Gastroesophageal sphincter (tissue), 4 donors: ENCODE measurements around the gene MX2. TPM values are rescaled to one million over a fixed set of nuclear protein-coding genes. Genes with fewer than 3 reads are reported as not detected.
"Not testable (repeated sequence)": the region's sequence is repeated elsewhere in the genome, so short reads cannot be mapped to it uniquely, and the experiment has no call there.

ENCODE experiments used
- ATAC-seq: fragments of 150-250 bp; one replicate; pipeline ENCODE4 v1.9.1; 2016; ENCODE audit warnings: mild to moderate bottlenecking, moderate library complexity
- H3K27ac ChIP-seq, 4 donors: fragments of 200-600 bp; sonication (generic) in 3 of 4; 1 replicate in 3 of 4; 2 replicates in 1 of 4; pipeline ENCODE4 v1.5.1; 2016 to 2019
- H3K27me3 ChIP-seq: fragments of 200-600 bp; sonication (generic); one replicate; pipeline ENCODE4 v1.5.1; 2019
- H3K36me3 ChIP-seq, 2 donors: fragments of 200-600 bp; sonication (generic); one replicate each; pipeline ENCODE4 v1.5.1; 2019; ENCODE audit warnings: control low read depth in 1 of 2
- H3K4me1 ChIP-seq, 3 donors: fragments of 200-600 bp; sonication (generic); 1 replicate in 2 of 3; 2 replicates in 1 of 3; pipeline ENCODE4 v1.5.1; 2016 to 2019; ENCODE audit warnings: control low read depth in 2 of 3
- H3K4me3 ChIP-seq, 2 donors: fragments of 200-600 bp; sonication (generic); one replicate each; pipeline ENCODE4 v1.5.1; 2019; ENCODE audit warnings: mild to moderate bottlenecking in 1 of 2, moderate library complexity in 1 of 2
- H3K9me3 ChIP-seq, 3 donors: fragments of 200-600 bp; sonication (generic); one replicate each; pipeline ENCODE4 v1.5.1; 2017 to 2019; ENCODE audit warnings: control low read depth in 2 of 3
- CTCF ChIP-seq, 4 experiments: fragments of 200-600 bp in 2 of 4; fragments of 450-650 bp in 2 of 4; sonication (generic) in 1 of 4; IDR thresholded peaks; one replicate each; pipeline ENCODE4 v1.5.1; 2017 to 2019; ENCODE audit warnings: antibody characterized with exemption in 4 of 4, mild to moderate bottlenecking in 2 of 4, moderate library complexity in 2 of 4
- EP300 ChIP-seq: sonication (generic); formaldehyde crosslinking; IDR thresholded peaks from one replicate; pipeline ENCODE4 v1.6.1; 2017; ENCODE audit warnings: antibody characterized with exemption, mild to moderate bottlenecking
- POLR2A ChIP-seq, 2 donors: fragments of 450-650 bp; IDR thresholded peaks; one replicate each; pipeline ENCODE4 v1.6.1; 2017; ENCODE audit warnings: antibody characterized with exemption in 2 of 2, mild to moderate bottlenecking in 2 of 2, moderate library complexity in 1 of 2
- POLR2AphosphoS5 ChIP-seq: sonication (generic); formaldehyde crosslinking; IDR thresholded peaks from one replicate; pipeline ENCODE4 v1.6.1; 2017; ENCODE audit warnings: antibody characterized with exemption
- WGBS, 2 donors: methylation state at CpG; one replicate each; pipeline ENCODE4 v1.1.5; 2018; ENCODE audit warnings: low coverage in 1 of 2; 5-methylcytosine and 5-hydroxymethylcytosine counted together
- total RNA-seq, 4 donors: library from RNA; depleted of rRNA; stranded (reverse); fragments of >200 nt; gene quantifications; one replicate each; pipeline ENCODE4 v1.1.0, GENCODE V29; 2016

The MX2 gene
- total RNA-seq, 4 donors from 2014 or later: 7.3 to 16.3 (median 11.2) TPM

- peak overlapping the region; percentile 31 to 89 (median 86) for H3K27ac ChIP-seq
- ATAC-seq: peak; percentile 92
- H3K4me1 ChIP-seq: peaks cover 0 to 25% (median 0%) of the 10 kb centered on the region in 3 donors
- 0 to 7% methylated on average over 2 to 15 of the region's 54 CpGs for WGBS, 2 donors
- H3K9me3 ChIP-seq: no peaks in the 10 kb centered on the region
- peak overlapping the region; percentile 50 to 77 for H3K4me3 ChIP-seq
- no peaks in the 10 kb centered on the region for H3K27me3 ChIP-seq
- TF ChIP-seq POLR2AphosphoS5 (peak; percentile 71), CTCF (IDR thresholded peaks at IDR 0.05) (peak in 1 of 4 experiments; percentile 18), POLR2A (IDR thresholded peaks at IDR 0.05) (no peak), EP300 (no peak)
- H3K36me3 ChIP-seq: no peaks in the 10 kb centered on the region
These were observed 58.4 kb downstream of the MX2 start for GRCh38 chr21:41419921-41420862.

- H3K4me1 ChIP-seq: peaks cover 0 to 33% (median 0%) of the 10 kb centered on the region in 3 donors
- peak overlapping the region in 3 of 4 donors; percentile 85 to 89 (median 88) for H3K27ac ChIP-seq
- H3K4me3 ChIP-seq: peak overlapping the region in 1 of 2 donors; percentile 77
- H3K9me3 ChIP-seq, H3K27me3 ChIP-seq, ATAC-seq, H3K36me3 ChIP-seq: not testable (repeated sequence)
- WGBS, 2 donors: 15 to 51% methylated on average over 5 of the region's 8 CpGs
These were observed 59.2 kb downstream of the MX2 start for GRCh38 chr21:41420998-41421397.

GRCh38 chr21:41422546-41423304 is 60.9 kb downstream of the MX2 start:
- Histone ChIP-seq H3K27ac (peak overlapping the region in 1 of 4 donors; percentile 34), H3K9me3 (no peaks in the 10 kb centered on the region), H3K36me3 (peaks cover 0 to 1% of the 10 kb centered on the region in 2 donors), H3K4me1 (peaks cover 0 to 47% (median 0%) of the 10 kb centered on the region in 3 donors), H3K4me3 (no peak overlapping the region), H3K27me3 (no peaks in the 10 kb centered on the region)
- no peak for ATAC-seq
- TF ChIP-seq CTCF (IDR thresholded peaks at IDR 0.05): no peak
- no peak for TF ChIP-seq POLR2A (IDR thresholded peaks at IDR 0.05)
- TF ChIP-seq POLR2AphosphoS5: no peak
- no peak for TF ChIP-seq EP300
- WGBS, 2 donors: 77 to 97% methylated on average over 6 to 9 of the region's 19 CpGs

- not testable (repeated sequence) for H3K36me3 ChIP-seq, H3K9me3 ChIP-seq, H3K4me3 ChIP-seq, H3K27me3 ChIP-seq, ATAC-seq, H3K27ac ChIP-seq
- peaks cover 0 to 53% (median 0%) of the 10 kb centered on the region in 3 donors for H3K4me1 ChIP-seq
- WGBS, 2 donors: 66 to 92% methylated on average over 5 of the region's 5 CpGs
These were observed 61.4 kb downstream of the MX2 start for GRCh38 chr21:41423305-41423636.

- 50 to 67% methylated on average over 4 to 5 of the region's 7 CpGs for WGBS, 2 donors
- TF ChIP-seq EP300: no peak
- no peak for TF ChIP-seq POLR2AphosphoS5
- TF ChIP-seq CTCF (IDR thresholded peaks at IDR 0.05): no peak
- no peak for TF ChIP-seq POLR2A (IDR thresholded peaks at IDR 0.05)
- H3K27me3 ChIP-seq: no peaks in the 10 kb centered on the region
- H3K27ac ChIP-seq: peak overlapping the region in 3 of 4 donors; percentile 49 to 80 (median 78)
- no peak for ATAC-seq
- H3K9me3 ChIP-seq: no peaks in the 10 kb centered on the region
- H3K4me1 ChIP-seq: peaks cover 0 to 56% (median 0%) of the 10 kb centered on the region in 3 donors
- H3K4me3 ChIP-seq: peak overlapping the region; percentile 43 to 79
- H3K36me3 ChIP-seq: peaks cover 0 to 30% of the 10 kb centered on the region in 2 donors
These were observed 63.7 kb downstream of the MX2 start for GRCh38 chr21:41425588-41425953.
